HepG2 (cell line): ENCODE results near the gene ADAD2. TPM values are rescaled to one million over a fixed set of nuclear protein-coding genes. Genes with fewer than 3 reads are reported as not detected.
A peak's percentile ranks its signal among the peaks of the same experiment; 100 is the strongest.

Source experiments
- AGO2 ChIP-seq: fragments of 200-400 bp; formaldehyde crosslinking; optimal IDR thresholded peaks from 2 replicates; pipeline ENCODE3; 2017; ENCODE audit warnings: mild to moderate bottlenecking, low read depth, low read length, moderate library complexity
- AHR ChIP-seq: IDR thresholded peaks from 2 replicates; pipeline ENCODE4 v1.6.1; 2018; ENCODE audit warnings: missing genetic modification reagents, missing compliant biosample characterization
- E2F2 ChIP-seq: sonication (generic); formaldehyde crosslinking; IDR thresholded peaks from 2 replicates; pipeline ENCODE4 v1.4.0; 2020; ENCODE audit warnings: missing genetic modification reagents, borderline replicate concordance
- ETV5 ChIP-seq: IDR thresholded peaks from 2 replicates; pipeline ENCODE4 v1.6.1; 2018; ENCODE audit warnings: missing biosample characterization, missing genetic modification reagents, inconsistent platforms, borderline replicate concordance
- HCFC1 ChIP-seq: fragments of 150-350 bp; IDR thresholded peaks from 2 replicates; pipeline ENCODE4 v1.6.1; 2014; ENCODE audit warnings: low read depth, low read length
- MIER3 ChIP-seq: IDR thresholded peaks from 2 replicates; pipeline ENCODE4 v1.6.1; 2016; ENCODE audit warnings: missing compliant biosample characterization, borderline replicate concordance
- NFYC ChIP-seq: IDR thresholded peaks from 2 replicates; pipeline ENCODE4 v1.6.1; 2016; ENCODE audit warnings: missing genetic modification reagents, missing compliant biosample characterization
- NKX3-1 ChIP-seq: sonication (generic); formaldehyde crosslinking; IDR thresholded peaks from 2 replicates; pipeline ENCODE4 v1.5.0; 2020; ENCODE audit warnings: missing genetic modification reagents
- ONECUT2 ChIP-seq: sonication (generic); formaldehyde crosslinking; IDR thresholded peaks from 2 replicates; pipeline ENCODE4 v1.4.0; 2020; ENCODE audit warnings: missing genetic modification reagents
- TBL1XR1 ChIP-seq: fragments of 150-350 bp; IDR thresholded peaks from 2 replicates; pipeline ENCODE4 v1.6.1; 2014; ENCODE audit warnings: borderline replicate concordance, low read length; ENCODE audit not compliant: partially characterized antibody
- ZFP62 ChIP-seq: sonication (generic); formaldehyde crosslinking; IDR thresholded peaks from 2 replicates; pipeline ENCODE4 v1.4.0; 2020; ENCODE audit warnings: missing genetic modification reagents
- ZNF230 ChIP-seq: sonication (generic); formaldehyde crosslinking; IDR thresholded peaks from 2 replicates; pipeline ENCODE4 v1.4.0; 2020; ENCODE audit warnings: mild to moderate bottlenecking, missing genetic modification reagents
- ZNF256 ChIP-seq: sonication (generic); formaldehyde crosslinking; conservative IDR thresholded peaks from 2 replicates; pipeline ENCODE4 v1.4.0; 2020; ENCODE audit warnings: missing genetic modification reagents
- ZNF547 ChIP-seq: sonication (generic); formaldehyde crosslinking; IDR thresholded peaks from 2 replicates; pipeline ENCODE4 v1.5.1; 2020; ENCODE audit warnings: mild to moderate bottlenecking, missing genetic modification reagents
- ZNF577 ChIP-seq: sonication (generic); formaldehyde crosslinking; IDR thresholded peaks from 2 replicates; pipeline ENCODE4 v1.4.0; 2020; ENCODE audit warnings: mild to moderate bottlenecking, low read depth, missing genetic modification reagents, borderline replicate concordance
- ZNF614 ChIP-seq: IDR thresholded peaks from 2 replicates; pipeline ENCODE4 v1.6.1; 2018; ENCODE audit warnings: missing biosample characterization, missing genetic modification reagents, inconsistent platforms, borderline replicate concordance
- ZNF747 ChIP-seq: sonication (generic); formaldehyde crosslinking; IDR thresholded peaks from 2 replicates; pipeline ENCODE4 v1.8.1; 2023; ENCODE audit warnings: missing genetic modification reagents, mild to moderate bottlenecking, borderline replicate concordance
- ZNF780A ChIP-seq: sonication (generic); formaldehyde crosslinking; IDR thresholded peaks from 2 replicates; pipeline ENCODE4 v1.8.0; 2022; ENCODE audit warnings: mild to moderate bottlenecking, missing genetic modification reagents, moderate library complexity
- ZNF850 ChIP-seq: sonication (generic); formaldehyde crosslinking; conservative IDR thresholded peaks from 2 replicates; pipeline ENCODE4 v1.9.0; 2021; ENCODE audit warnings: mild to moderate bottlenecking, missing genetic modification reagents
- ZSCAN31 ChIP-seq: sonication (generic); formaldehyde crosslinking; IDR thresholded peaks from 2 replicates; pipeline ENCODE4 v1.5.0; 2020; ENCODE audit warnings: low read depth, mild to moderate bottlenecking, missing genetic modification reagents
- polyA plus RNA-seq, 8 experiments: library from polyadenylated mRNA; depleted of rRNA in 3 of 8; stranded (reverse) in 7 of 8; unstranded in 1 of 8; fragments of >200 nt; fragmentation: Illumina TruSeq in 4 of 8; extraction: Trizol in 4 of 8; gene quantifications; 2 replicates each; pipeline versions ENCODE4 v1.2.1 to v1.2.3, GENCODE V29; 2011 to 2016; ENCODE audit warnings: low read depth in 4 of 8, missing spikeins in 1 of 8, mixed read lengths in 1 of 8; ENCODE audit not compliant: insufficient read depth in 1 of 8
- total RNA-seq, 5 experiments: library from RNA; depleted of rRNA; stranded (reverse); fragments of >200 nt; fragmentation: Illumina TruSeq; extraction: Trizol; gene quantifications; 2 replicates each; pipeline ENCODE4 v1.2.3, GENCODE V29; 2016; ENCODE audit warnings: low read depth in 1 of 5
- TF ChIP-seq, protein P1 (sequence below): IDR thresholded peaks from 2 replicates; pipeline ENCODE4 v1.6.1; 2016; ENCODE audit warnings: low read depth, control low read depth
- TF ChIP-seq, protein P2 (sequence below): sonication (generic); formaldehyde crosslinking; IDR thresholded peaks from 2 replicates; pipeline ENCODE4 v1.4.0; 2020; ENCODE audit warnings: missing genetic modification reagents

The ADAD2 gene
- total and polyA plus RNA-seq, 2 of the 13 experiments (the other 11 are each of a cell fraction or from before 2014, with no cell fraction given): not detected

GRCh38 chr16:84176192-84177053 lies 14.5 kb upstream of the ADAD2 start (continued):
- TF ChIP-seq ZNF230 (no peak), AHR (CRISPR knock-in tag) (no peak), TBL1XR1 (no peak), AGO2 (peak; percentile 91), ZNF780A (CRISPR knock-in tag) (no peak), ZNF547 (no peak), ZNF614 (CRISPR knock-in tag) (no peak), ZNF747 (CRISPR knock-in tag) (no peak), ETV5 (no peak), E2F2 (no peak), NFYC (CRISPR knock-in tag) (0 out of 2 replicates have a peak, but pooled peaks have one; percentile 6), ZSCAN31 (CRISPR knock-in tag) (no peak), ZFP62 (CRISPR knock-in tag) (no peak), ZNF577 (CRISPR knock-in tag) (no peak), ZNF256 (CRISPR knock-in tag) (no peak), ONECUT2 (CRISPR knock-in tag) (no peak), HCFC1 (no peak), NKX3-1 (CRISPR knock-in tag) (0 out of 2 replicates have a peak, but pooled peaks have one; percentile 6), ZNF850 (CRISPR knock-in tag) (no peak), MIER3 (CRISPR knock-in tag) (no peak)
- TF ChIP-seq, protein P1, sequence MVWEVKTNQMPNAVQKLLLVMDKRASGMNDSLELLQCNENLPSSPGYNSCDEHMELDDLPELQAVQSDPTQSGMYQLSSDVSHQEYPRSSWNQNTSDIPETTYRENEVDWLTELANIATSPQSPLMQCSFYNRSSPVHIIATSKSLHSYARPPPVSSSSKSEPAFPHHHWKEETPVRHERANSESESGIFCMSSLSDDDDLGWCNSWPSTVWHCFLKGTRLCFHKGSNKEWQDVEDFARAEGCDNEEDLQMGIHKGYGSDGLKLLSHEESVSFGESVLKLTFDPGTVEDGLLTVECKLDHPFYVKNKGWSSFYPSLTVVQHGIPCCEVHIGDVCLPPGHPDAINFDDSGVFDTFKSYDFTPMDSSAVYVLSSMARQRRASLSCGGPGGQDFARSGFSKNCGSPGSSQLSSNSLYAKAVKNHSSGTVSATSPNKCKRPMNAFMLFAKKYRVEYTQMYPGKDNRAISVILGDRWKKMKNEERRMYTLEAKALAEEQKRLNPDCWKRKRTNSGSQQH (CRISPR knock-in tag): no peak
- TF ChIP-seq, protein P2, sequence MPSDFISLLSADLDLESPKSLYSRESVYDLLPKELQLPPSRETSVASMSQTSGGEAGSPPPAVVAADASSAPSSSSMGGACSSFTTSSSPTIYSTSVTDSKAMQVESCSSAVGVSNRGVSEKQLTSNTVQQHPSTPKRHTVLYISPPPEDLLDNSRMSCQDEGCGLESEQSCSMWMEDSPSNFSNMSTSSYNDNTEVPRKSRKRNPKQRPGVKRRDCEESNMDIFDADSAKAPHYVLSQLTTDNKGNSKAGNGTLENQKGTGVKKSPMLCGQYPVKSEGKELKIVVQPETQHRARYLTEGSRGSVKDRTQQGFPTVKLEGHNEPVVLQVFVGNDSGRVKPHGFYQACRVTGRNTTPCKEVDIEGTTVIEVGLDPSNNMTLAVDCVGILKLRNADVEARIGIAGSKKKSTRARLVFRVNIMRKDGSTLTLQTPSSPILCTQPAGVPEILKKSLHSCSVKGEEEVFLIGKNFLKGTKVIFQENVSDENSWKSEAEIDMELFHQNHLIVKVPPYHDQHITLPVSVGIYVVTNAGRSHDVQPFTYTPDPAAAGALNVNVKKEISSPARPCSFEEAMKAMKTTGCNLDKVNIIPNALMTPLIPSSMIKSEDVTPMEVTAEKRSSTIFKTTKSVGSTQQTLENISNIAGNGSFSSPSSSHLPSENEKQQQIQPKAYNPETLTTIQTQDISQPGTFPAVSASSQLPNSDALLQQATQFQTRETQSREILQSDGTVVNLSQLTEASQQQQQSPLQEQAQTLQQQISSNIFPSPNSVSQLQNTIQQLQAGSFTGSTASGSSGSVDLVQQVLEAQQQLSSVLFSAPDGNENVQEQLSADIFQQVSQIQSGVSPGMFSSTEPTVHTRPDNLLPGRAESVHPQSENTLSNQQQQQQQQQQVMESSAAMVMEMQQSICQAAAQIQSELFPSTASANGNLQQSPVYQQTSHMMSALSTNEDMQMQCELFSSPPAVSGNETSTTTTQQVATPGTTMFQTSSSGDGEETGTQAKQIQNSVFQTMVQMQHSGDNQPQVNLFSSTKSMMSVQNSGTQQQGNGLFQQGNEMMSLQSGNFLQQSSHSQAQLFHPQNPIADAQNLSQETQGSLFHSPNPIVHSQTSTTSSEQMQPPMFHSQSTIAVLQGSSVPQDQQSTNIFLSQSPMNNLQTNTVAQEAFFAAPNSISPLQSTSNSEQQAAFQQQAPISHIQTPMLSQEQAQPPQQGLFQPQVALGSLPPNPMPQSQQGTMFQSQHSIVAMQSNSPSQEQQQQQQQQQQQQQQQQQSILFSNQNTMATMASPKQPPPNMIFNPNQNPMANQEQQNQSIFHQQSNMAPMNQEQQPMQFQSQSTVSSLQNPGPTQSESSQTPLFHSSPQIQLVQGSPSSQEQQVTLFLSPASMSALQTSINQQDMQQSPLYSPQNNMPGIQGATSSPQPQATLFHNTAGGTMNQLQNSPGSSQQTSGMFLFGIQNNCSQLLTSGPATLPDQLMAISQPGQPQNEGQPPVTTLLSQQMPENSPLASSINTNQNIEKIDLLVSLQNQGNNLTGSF: no peak
